NCI-H2029 (cell line): Measurements from ENCODE around the gene DAGLB.
"Not testable (repeated sequence)": the region's sequence is repeated elsewhere in the genome, so short reads cannot be mapped to it uniquely, and the experiment has no call there.

Experiments used
- DNase-seq: peaks from one replicate; lab custom pipeline; 2025; lab: John Stamatoyannopoulos, UW

DAGLB gene, protein sequence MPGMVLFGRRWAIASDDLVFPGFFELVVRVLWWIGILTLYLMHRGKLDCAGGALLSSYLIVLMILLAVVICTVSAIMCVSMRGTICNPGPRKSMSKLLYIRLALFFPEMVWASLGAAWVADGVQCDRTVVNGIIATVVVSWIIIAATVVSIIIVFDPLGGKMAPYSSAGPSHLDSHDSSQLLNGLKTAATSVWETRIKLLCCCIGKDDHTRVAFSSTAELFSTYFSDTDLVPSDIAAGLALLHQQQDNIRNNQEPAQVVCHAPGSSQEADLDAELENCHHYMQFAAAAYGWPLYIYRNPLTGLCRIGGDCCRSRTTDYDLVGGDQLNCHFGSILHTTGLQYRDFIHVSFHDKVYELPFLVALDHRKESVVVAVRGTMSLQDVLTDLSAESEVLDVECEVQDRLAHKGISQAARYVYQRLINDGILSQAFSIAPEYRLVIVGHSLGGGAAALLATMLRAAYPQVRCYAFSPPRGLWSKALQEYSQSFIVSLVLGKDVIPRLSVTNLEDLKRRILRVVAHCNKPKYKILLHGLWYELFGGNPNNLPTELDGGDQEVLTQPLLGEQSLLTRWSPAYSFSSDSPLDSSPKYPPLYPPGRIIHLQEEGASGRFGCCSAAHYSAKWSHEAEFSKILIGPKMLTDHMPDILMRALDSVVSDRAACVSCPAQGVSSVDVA

DNA sequence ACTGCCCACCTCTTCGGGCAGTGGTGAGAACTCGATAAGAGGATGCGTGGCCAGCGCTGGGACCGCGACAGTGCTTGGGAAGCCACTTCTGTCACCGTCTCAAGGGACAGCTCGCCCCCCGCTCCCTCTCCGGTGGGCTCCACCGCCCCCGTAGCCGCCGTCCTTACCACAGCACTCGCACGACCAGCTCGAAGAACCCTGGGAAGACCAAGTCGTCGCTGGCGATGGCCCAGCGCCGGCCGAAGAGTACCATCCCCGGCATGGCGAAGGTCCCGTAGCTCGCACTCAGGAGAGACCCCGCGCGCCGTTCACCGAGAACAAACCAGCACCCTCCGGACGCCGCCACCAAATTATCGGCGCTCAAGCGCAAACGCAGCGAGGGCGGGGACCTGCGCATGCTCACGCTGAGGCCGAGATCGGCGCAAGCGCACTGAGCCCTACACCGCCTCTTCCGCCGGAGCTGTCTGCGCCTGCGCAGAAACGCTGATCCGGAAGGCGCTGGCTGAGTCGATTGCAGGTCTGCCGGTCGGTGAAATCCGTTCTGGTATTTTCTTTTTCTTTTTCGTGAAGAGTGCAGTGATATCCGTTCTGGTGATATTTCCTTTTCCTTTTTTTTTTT, at the start of gene DAGLB:
Gene DAGLB (minus strand): TSS at position 374 of the 619 bp plus-strand sequence. CDS start 112 bp downstream, at position 262.
- peak; percentile 89 for DNase-seq

DNA sequence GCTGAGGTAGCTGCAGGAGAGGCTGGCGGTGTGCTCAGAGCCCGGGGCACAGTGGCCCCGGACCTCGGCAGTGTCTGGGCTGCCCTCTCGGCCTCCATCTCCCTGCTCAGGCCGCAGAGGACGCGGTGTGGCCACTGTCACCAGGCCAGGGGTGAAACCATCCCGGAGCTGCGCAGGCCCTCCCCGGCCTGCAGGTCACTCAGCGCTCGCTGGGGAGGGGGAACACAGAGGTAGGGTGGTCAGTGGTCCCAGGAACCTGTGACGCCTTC, 49.8 kb upstream of the DAGLB start:
- no peak for DNase-seq

DNA sequence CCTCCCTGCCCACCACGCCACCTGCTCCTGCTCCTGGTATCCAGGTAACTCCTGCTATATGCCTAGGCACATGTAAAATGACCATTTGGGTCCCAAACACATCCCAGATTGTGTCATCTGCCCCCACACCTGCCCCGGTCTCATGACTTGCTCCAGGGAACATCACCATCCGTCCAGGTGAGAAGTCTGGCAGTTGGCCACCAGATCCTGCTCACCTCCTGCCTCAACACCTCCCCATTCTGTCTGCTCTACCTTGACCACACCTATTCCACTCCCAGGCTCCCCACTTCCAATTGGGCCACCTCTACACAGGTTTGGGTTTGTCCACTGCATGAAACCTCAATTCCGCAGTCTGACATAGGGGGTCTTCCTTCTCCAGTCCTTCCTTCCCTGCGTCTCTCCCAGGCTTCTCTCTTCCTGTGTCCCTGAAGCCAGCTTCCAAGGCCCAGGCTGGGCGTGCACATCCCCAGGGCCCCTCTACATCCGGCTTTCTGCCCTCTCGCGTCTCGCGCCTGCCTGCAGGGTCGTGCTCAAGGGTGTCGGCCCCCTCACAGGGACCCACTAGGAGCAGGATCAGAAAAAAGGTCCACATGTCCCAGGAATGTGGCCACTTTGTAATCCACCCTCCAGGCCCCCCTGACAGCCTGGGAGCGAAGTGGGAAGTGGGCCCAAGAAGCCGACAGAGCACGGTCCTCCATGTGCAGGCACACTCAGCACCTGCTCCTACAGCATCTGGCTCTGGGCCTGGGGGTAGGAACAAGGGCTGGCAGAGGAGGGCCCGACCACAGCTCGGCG, 49.3 kb upstream of the DAGLB start:
- DNase-seq, result no peak

DNA sequence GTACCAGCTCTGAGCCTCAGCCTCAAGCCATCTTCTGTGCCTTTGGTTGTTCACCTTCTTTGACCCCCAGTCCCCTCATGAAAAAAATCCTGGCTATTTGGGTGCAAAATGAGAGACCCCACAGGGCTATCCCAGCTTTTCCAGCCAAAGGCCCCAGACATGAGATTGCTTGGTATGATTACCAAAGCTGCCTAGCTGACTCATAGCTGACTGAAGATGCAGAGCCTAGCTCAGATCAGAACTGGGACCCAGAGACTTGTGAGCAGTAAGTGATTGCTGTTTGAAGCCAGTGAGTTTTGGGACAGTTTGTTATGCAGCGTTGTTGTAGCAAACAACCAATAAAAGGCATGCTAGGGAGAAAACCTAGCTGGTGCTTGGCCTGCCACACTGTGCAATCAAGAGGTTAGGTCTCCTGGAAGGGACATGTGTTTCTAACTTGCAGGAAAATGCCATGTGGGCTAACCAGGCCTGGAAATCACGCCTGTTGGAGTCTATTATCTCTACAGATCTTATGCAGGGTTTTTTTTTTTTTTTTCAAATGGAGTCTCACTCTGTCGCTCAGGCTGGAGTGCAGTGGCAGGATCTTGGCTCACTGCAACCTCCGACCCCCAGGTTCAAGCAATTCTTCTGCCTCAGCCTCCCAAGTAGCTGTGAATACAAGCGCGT, 48.0 kb upstream of the DAGLB start:
- no peak for DNase-seq

DNA sequence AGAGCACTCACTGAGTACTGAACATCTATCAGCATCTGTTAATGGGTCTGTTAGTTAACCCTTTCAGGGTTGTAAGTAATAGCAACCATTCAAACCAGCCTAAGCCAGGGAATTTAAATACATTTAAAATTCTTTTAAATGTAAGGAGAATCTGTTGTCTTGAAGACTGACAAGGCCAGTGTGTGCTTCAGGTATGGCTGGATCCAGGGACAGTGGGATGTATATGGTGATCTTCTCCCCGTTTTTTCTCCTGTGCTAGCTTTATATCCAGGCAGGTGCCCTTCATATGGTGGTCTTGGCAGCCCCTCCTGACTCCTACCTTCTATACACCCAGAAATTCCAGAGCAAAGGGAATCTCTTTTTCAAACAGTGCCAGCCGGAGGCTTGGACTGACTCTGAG, 46.6 kb upstream of the DAGLB start:
- DNase-seq, result no peak

DNA sequence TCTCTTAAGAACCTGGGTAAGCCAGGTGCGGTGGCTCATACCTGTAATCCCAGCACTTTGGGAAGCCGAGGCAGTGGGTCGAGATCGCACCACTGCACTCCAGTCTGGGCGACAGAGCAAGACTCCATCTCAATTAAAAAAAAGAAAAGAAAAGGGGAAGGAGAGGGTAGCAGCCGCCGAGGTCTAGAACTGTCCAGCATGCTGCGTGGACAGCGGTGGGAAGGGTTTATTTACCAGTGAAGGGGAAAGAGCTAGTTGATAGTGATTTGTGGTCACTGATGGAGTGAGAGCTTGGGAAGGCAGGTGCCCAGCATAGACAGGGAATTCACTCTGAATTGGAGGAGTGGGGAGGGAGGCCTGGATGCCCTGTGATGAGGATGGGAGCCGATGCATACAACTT, 43.4 kb upstream of the DAGLB start:
- no peak for DNase-seq

DNA sequence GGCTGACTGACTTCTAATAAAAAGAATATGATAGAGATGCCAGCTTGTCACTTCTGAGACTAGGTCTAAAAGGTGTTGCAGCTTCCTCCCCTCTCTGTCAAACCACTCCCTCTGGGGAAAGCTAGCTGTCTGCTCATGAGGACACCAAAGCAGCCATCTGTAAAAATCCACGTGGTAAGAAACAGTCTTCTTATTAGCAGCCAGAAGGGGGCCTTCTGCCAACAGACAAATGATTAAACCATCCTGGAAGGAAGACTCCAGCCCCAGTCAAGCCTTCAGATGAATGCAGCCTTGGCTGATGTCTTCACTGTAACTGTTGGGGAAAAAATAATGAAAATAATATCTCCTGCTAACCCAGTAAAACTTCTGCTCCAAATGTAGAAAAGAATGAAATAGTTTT, 41.9 kb upstream of the DAGLB start:
- DNase-seq, result no peak

DNA sequence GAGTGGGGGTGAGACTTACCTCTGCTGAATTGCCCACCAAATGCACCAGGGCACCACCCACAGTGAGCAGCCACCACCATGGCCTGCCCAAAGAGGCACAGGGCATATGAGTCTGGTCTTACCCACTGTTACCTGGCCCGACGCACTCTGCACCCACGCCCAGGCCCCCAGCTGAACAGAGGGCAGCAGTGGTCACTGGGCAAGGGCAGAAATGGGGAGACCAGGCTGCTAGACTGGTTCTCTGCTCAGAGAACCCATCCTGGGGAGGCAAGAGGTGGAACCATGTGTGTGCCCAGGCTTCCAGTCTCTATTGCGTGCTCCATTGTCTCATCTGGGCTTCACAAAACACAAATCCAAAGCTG, 39.4 kb upstream of the DAGLB start:
- no peak for DNase-seq

DNA sequence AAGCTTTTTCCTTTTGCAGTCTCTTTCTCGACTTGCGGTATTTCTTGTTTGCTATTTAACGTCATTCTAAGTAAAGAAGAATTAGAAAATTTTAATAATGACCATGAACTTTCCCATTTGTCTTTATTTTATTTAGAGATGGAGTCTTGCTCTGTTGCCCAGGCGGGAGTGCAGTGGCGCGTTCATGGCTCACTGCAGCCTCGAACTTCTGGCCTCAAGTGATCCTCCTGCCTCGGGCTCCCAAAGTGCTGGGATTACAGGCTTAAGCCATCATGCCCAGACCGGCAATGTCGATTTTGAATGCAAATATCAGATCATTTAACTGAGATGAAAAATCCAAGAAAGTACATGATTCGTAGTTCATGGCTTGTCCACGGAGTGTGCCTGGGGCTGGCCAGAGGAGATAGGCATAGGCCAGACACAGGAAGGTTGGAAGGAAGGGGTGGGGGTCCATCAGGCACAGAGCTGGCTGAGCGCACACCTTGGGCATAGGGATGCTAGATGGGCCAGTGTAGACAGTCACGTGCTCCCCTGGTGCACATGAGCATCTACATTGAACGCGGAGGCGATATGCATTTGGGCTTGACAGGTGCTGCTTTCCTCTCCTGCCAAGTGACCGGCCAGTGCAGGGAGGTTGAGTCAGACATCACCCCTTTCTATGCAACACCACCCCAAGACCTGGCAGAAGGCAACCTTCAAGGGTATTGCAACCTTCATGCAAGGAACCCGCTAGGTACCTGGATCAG, 38.9 kb upstream of the DAGLB start:
- DNase-seq, result no peak

DNA sequence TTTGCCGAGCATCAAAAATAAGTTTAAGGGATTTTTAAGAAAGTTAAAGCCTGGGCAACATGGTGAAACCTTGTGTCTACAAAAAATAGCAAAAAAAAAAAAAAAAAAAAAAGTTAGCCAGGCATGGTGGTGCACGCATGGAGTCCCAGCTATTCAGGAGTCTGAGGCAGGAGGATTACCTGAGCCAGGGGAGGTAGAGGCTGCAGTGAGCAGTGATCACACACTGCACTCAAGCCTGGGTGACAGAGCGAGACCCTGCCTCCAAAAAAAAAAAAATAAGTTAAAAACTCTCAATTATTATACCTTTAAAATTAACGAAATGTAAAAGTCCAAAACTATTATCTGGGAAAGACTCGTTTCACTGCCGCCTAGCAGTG, 35.0 kb upstream of the DAGLB start:
- no peak for DNase-seq

DNA sequence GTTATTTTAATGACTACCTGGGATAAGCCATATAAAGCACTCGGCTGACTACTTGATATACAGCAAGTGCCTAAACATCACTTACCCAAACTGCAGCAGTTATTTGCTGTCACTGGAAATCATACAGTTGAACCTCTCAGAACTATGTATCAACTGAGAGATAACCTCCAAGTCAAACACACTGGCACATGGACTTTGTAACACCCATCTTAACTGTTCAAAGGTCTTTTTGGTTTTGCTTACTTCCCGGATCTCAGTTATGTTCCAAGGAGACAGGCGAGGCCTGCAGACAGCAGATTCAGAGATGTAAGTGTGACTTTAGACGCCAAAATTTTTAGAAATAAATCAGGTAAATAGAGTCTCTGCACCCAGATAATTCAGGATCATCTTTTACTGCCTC, 34.6 kb upstream of the DAGLB start:
- DNase-seq, result no peak

DNA sequence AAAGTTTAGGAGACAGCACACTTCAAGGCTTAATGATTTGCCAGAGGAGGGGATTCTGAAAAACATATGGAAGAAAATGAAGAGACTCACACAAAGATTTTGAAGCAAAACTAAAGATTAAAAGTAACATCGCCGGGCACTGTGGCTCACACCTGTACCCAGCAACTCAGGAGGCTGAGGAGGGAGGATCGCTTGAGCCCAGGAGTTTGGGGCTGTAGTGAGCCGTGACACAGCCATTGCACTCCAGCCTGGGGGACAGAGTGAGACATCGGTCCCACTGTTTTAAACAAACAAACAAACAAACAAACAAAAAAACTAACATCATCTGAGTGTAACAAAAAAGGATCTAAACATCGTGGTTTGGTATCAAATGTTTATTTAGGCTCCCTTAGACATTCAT, 33.7 kb upstream of the DAGLB start:
- no peak for DNase-seq

DNA sequence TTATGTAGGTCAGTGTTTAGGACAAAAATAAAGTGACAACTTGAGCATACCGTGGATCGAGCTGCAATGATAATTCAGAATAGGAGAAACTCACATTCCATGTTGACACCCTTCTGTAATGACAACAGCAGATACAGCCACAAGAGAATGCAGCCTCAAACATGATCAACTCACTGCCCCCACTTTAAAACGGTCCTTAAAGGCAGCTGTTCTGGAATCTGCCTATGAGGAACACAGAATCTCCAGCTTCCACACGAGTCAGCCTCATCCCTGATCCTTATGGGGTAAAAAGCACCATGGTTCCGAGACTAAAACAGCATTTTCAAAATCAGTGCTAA, 32.5 kb upstream of the DAGLB start:
- DNase-seq, result no peak

DNA sequence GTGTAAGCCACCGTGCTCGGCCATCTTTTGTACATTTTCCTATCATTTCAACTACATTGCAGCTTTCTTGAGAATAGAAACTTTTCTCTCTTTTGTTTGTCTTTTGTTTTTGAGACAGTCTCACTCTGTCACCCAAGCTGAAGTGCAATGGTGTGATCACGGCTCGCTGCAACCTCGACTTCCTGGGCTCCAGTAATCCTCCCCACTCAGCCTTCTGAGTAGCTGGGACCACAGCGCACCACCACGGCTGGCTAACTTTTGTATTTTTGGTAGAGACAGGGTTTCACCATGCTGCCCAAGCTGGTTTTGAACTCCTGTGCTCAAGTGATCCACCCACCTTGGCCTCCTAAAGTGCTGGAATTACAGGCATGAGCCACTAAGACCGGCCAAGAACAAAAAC, 31.3 kb upstream of the DAGLB start:
- no peak for DNase-seq

DNA sequence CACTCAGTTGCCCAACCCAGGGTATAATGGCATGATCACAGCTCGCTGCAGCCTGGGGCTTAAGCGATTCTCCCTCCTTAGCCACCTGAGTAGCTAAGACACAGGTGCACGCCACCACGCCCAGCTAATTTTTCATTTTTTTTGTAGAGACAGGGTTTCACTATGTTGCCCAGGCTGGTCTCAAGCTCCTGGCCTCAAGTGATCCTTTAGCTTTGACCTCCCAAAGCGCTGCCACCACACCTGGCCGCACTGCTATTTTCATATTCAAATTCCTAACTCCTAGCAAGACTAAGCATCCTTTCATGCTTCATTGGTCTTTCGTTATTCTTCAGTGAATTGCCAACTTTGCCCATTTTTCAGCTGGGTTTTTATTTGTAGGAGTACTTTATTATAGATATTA, 30.4 kb upstream of the DAGLB start:
- DNase-seq, result no peak

DNA sequence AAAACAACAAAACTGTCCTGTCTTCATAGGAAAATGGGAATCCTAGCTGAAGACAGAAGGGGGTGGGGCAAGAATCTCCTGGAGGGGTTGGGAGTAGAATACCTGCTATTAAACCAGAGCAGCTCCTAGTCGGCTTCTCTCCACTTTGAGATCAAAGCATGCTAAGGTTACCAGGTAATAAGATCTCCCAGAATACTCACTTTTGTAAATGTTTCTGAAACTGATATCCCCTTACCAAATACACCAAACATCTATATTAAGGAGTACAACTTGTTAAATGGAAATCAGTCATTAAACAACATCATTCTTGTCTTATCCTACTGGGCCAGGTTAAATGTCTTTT, 29.5 kb upstream of the DAGLB start:
- no peak for DNase-seq

DNA sequence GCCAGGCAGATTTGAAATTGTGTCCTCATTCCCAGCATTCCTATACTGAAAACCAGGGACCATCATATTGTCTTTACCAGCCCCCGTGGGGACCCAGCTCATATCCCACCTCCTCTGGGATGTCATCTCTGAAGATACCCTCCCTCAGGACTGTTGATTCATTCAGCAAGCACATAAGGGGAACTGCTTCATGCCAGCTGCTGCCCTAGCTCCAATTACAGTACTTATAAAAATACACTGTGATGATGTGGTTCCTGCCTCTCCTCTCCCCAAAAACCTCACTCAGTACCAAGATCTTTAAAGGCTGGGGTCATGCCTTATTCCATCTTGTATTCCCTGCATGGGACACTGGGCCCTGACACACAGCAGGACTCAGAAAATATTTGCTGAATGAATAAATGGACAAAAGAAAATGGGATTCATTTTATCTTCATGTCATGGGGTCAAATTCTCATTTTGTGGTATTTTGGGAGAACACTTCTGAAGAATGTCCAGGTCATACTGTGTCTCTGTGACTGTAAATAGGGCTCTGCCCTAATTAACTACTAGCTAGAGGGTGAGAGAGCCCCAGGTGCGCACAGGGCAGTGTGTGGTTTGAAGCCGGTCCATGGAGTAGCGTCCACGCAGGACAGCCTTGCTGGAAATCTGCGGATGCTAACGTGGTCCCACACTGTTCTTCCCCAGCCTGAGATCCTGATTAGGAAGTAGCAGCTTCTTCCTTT, 29.0 kb upstream of the DAGLB start:
- no peak for DNase-seq

DNA sequence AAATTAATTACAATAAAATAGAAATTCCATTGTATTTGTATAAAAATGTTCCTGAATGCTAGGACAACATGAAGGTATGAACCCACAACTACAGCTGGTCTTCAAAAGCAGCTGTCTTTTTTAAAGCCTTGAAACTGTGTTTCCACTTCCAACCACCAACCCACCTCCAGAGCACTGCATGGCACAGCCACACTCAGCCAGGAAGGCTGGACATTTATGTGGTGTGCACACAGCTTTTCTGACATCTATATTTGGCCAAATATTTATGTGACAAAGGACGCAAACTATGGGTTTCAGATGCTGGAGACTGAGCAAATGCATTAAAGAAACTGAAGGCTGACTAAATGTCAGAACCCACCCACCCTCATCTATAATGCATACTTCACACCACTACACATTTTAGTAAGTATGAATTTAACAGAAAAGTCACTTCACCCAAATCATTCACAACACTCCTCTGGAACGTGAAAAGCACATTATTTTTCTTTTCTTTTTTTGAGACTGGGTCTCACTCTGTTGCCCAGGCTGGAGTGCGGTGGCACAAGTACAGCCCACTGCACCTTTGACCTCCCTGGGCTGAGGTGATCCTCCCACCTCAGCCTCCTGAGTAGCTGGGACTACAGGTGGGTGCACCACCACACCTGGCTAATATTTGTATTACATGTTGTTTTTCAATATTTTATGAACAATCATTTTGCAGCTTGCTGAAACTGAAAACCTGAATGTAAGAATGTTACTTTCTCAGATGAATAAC, 27.9 kb upstream of the DAGLB start:
- DNase-seq, result no peak

DNA sequence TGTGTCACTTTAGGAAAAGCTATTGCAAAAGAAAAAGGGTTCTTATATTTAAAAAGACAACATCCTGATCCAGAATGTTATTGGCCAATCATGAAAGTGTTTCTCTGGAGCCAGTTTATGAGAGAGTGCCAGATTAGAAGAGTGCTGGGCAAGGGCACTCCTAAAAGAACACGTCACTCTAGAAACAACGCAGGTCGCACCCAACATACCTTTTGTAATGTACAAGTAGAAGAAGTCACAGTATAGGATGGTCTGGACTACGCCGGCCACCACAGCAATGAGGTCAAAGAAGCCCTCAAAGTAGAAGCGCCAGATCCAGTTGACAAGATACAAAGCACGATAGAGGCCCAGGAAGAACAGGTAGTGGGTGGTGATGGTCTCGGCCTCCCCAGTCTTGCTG, 18.1 kb upstream of the DAGLB start:
- no peak for DNase-seq

DNA sequence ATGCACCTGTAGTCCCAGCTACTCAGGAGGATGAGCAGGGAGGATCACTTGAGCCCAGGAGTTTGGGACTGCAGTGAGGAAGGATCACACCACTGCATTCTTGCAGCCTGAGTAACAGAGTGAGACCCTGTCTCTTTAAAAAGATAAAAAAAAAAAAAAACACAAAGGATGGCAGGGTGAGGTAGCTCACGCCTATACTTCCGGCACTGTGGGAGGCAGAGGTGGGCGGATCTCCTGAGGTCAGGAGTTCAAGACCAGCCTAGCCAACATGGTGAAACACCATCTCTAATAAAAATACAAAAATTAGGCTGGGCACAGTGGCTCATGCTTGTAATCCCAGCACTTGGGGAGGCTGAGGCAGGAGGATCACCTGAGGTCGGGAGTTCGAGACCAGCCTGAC, 15.9 kb upstream of the DAGLB start:
- DNase-seq, result not testable (repeated sequence)
